K562 (cell line): Measurements from ENCODE around the gene ZC3H10. TPM values are rescaled to one million over a fixed set of nuclear protein-coding genes. Genes with fewer than 3 reads are reported as not detected.

ENCODE experiments used
- ARID3A ChIP-seq: IDR thresholded peaks from 2 replicates; pipeline ENCODE4 v1.6.1; 2012; ENCODE audit warnings: low read depth, low read length, improper control_type of control experiment, borderline replicate concordance
- C11orf30 ChIP-seq: fragments of 450-650 bp; IDR thresholded peaks from 2 replicates; pipeline ENCODE4 v1.6.1; 2016; ENCODE audit warnings: low read depth, mild to moderate bottlenecking
- CCNT2 ChIP-seq: IDR thresholded peaks from 2 replicates; pipeline ENCODE4 v1.6.1; 2011; ENCODE audit warnings: borderline replicate concordance, low read depth, mild to moderate bottlenecking, moderate library complexity, mixed read lengths, low read length; ENCODE audit not compliant: insufficient read length; ENCODE audit errors: extremely low read depth
- COPS2 ChIP-seq: fragments of 450-650 bp; conservative IDR thresholded peaks from 2 replicates; pipeline ENCODE4 v1.6.1; 2016; ENCODE audit warnings: mild to moderate bottlenecking, moderate library complexity
- CSDE1 ChIP-seq, 2 experiments: fragments of 450-650 bp; IDR thresholded peaks; 2 replicates each; pipeline ENCODE4 v1.6.1; 2016; ENCODE audit warnings: mild to moderate bottlenecking in 1 of 2
- HNRNPL ChIP-seq: fragments of 200-400 bp; formaldehyde crosslinking; IDR thresholded peaks from 2 replicates; pipeline ENCODE4 v1.6.1; 2017; ENCODE audit warnings: low read depth, mild to moderate bottlenecking, low read length
- NCOA6 ChIP-seq: fragments of 450-650 bp; IDR thresholded peaks from 2 replicates; pipeline ENCODE4 v1.6.1; 2017; ENCODE audit warnings: mild to moderate bottlenecking
- OTX1 ChIP-seq: fragments of 450-650 bp; formaldehyde crosslinking; IDR thresholded peaks from 2 replicates; pipeline ENCODE4 v1.4.0; 2022; ENCODE audit warnings: mild to moderate bottlenecking
- PCBP2 ChIP-seq: fragments of 200-400 bp; formaldehyde crosslinking; IDR thresholded peaks from 2 replicates; pipeline ENCODE4 v1.6.1; 2018; ENCODE audit warnings: low read length, low read depth, mild to moderate bottlenecking, moderate library complexity; ENCODE audit not compliant: poor library complexity, severe bottlenecking
- PHF20 ChIP-seq: fragments of 450-650 bp; IDR thresholded peaks from 2 replicates; pipeline ENCODE4 v1.6.1; 2018; ENCODE audit not compliant: partially characterized antibody
- PML ChIP-seq: IDR thresholded peaks from 2 replicates; pipeline ENCODE4 v1.6.1; 2012; ENCODE audit warnings: low read length, inconsistent platforms
- RAD51 ChIP-seq: fragments of 450-650 bp; IDR thresholded peaks from 2 replicates; pipeline ENCODE4 v1.7.1; 2016; ENCODE audit warnings: low read depth, mild to moderate bottlenecking, borderline replicate concordance
- RBBP5 ChIP-seq: fragments of 200-600 bp; sonication (generic); IDR thresholded peaks from 2 replicates; pipeline ENCODE4 v1.6.1; 2012; ENCODE audit warnings: borderline replicate concordance, mild to moderate bottlenecking, low read length, control low read depth, inconsistent platforms; ENCODE audit not compliant: insufficient read depth, poor library complexity, severe bottlenecking
- RBM39 ChIP-seq: fragments of 200-400 bp; formaldehyde crosslinking; optimal IDR thresholded peaks from 2 replicates; pipeline ENCODE3; 2018; ENCODE audit warnings: low read depth, low read length
- RFX1 ChIP-seq: fragments of 450-650 bp; IDR thresholded peaks from 2 replicates; pipeline ENCODE4 v1.6.1; 2016; ENCODE audit warnings: mild to moderate bottlenecking, moderate library complexity
- SAFB2 ChIP-seq: fragments of 200-400 bp; formaldehyde crosslinking; IDR thresholded peaks from 2 replicates; pipeline ENCODE4 v1.6.1; 2018; ENCODE audit warnings: borderline replicate concordance, low read length, low read depth, moderate library complexity; ENCODE audit not compliant: severe bottlenecking
- ZBED1 ChIP-seq: IDR thresholded peaks from 2 replicates; pipeline ENCODE4 v1.6.1; 2014
- ZNF75A ChIP-seq: fragments of 450-650 bp; formaldehyde crosslinking; IDR thresholded peaks from 2 replicates; pipeline ENCODE4 v1.4.0; 2020; ENCODE audit warnings: mild to moderate bottlenecking
- polyA plus RNA-seq, 8 experiments: library from polyadenylated mRNA; depleted of rRNA in 4 of 8; stranded (reverse) in 5 of 8; unstranded in 3 of 8; fragments of >200 nt; fragmentation: Nextera tagmentation in 2 of 8; fragmentation: Illumina TruSeq in 1 of 8; extraction: Ambion mirVana in 2 of 8; extraction: Trizol in 1 of 8; gene quantifications; 2 replicates each; pipeline versions ENCODE4 v1.2.1 to v1.2.3, GENCODE V29; 2011 to 2014; ENCODE audit warnings: inconsistent platforms in 1 of 8, missing spikeins in 1 of 8
- total RNA-seq, 7 experiments: library from RNA; depleted of rRNA in 6 of 7; stranded (reverse); fragments of >200 nt in 6 of 7; fragmentation: Illumina TruSeq in 2 of 7; extraction: Trizol in 2 of 7; gene quantifications; 2 replicates each; pipeline versions ENCODE4 v1.2.1 to v1.2.3, GENCODE V29; 2011 to 2021; ENCODE audit warnings: low replicate concordance in 1 of 7
- TF ChIP-seq, protein P1 (sequence below): sonication (generic); formaldehyde crosslinking; IDR thresholded peaks from 2 replicates; pipeline ENCODE4 v1.5.0; 2020; ENCODE audit warnings: missing genetic modification reagents
- TF ChIP-seq, protein P2 (sequence below): conservative IDR thresholded peaks from 2 replicates; pipeline ENCODE4 v1.6.1; 2011; ENCODE audit warnings: low read depth, mild to moderate bottlenecking, low read length; ENCODE audit not compliant: control insufficient read depth
- TF ChIP-seq, protein P3 (sequence below): fragments of 450-650 bp; formaldehyde crosslinking; IDR thresholded peaks from 2 replicates; pipeline ENCODE4 v1.4.0; 2022; ENCODE audit warnings: missing genetic modification characterization
- TF ChIP-seq, protein P4 (sequence below): sonication (generic); formaldehyde crosslinking; IDR thresholded peaks from 2 replicates; pipeline ENCODE4 v1.8.0; 2022; ENCODE audit warnings: missing genetic modification reagents, mild to moderate bottlenecking, moderate library complexity, borderline replicate concordance

The ZC3H10 gene
- total and polyA plus RNA-seq, 9 of the 15 experiments (the other 6 are each of a cell fraction or from before 2014, with no cell fraction given), result 0.31 to 4.1 (median 1.6) TPM

GRCh38 chr12:56104815-56105608 lies 13.1 kb upstream of the ZC3H10 start (continued):
- TF ChIP-seq, protein P1, sequence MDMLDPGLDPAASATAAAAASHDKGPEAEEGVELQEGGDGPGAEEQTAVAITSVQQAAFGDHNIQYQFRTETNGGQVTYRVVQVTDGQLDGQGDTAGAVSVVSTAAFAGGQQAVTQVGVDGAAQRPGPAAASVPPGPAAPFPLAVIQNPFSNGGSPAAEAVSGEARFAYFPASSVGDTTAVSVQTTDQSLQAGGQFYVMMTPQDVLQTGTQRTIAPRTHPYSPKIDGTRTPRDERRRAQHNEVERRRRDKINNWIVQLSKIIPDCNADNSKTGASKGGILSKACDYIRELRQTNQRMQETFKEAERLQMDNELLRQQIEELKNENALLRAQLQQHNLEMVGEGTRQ (CRISPR knock-in tag), result peak; percentile 51; the same call in 1 of the 2 replicates
- no peak for TF ChIP-seq HNRNPL
- peak; percentile 49 for TF ChIP-seq RBBP5
- TF ChIP-seq, protein P2, sequence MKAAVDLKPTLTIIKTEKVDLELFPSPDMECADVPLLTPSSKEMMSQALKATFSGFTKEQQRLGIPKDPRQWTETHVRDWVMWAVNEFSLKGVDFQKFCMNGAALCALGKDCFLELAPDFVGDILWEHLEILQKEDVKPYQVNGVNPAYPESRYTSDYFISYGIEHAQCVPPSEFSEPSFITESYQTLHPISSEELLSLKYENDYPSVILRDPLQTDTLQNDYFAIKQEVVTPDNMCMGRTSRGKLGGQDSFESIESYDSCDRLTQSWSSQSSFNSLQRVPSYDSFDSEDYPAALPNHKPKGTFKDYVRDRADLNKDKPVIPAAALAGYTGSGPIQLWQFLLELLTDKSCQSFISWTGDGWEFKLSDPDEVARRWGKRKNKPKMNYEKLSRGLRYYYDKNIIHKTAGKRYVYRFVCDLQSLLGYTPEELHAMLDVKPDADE, result peak; percentile 56; the same call in 1 of the 2 replicates
- no peak for TF ChIP-seq SAFB2
- TF ChIP-seq PML, result 0 out of 2 replicates have a peak, but pooled peaks have one; percentile 34
- peak; percentile 53; the same call in 1 of the 2 replicates for TF ChIP-seq RAD51
- peak; percentile 0; the same call in 1 of the 2 replicates for TF ChIP-seq ZBED1
- no peak for TF ChIP-seq NCOA6
- TF ChIP-seq, protein P3, sequence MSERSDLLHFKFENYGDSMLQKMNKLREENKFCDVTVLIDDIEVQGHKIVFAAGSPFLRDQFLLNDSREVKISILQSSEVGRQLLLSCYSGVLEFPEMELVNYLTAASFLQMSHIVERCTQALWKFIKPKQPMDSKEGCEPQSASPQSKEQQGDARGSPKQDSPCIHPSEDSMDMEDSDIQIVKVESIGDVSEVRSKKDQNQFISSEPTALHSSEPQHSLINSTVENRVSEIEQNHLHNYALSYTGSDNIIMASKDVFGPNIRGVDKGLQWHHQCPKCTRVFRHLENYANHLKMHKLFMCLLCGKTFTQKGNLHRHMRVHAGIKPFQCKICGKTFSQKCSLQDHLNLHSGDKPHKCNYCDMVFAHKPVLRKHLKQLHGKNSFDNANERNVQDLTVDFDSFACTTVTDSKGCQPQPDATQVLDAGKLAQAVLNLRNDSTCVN (CRISPR knock-in tag), result no peak
- TF ChIP-seq ZNF75A (CRISPR knock-in tag), result 0 out of 2 replicates have a peak, but pooled peaks have one; percentile 3
- TF ChIP-seq CSDE1 (IDR thresholded peaks at IDR 0.05), result no peak
- TF ChIP-seq C11orf30, result 0 out of 2 replicates have a peak, but pooled peaks have one; percentile 42
- TF ChIP-seq PCBP2, result no peak
- TF ChIP-seq RFX1, result no peak
- no peak for TF ChIP-seq ARID3A
- TF ChIP-seq PHF20, result peak; percentile 2
- TF ChIP-seq RBM39, result peak; percentile 88
- TF ChIP-seq, protein P4, sequence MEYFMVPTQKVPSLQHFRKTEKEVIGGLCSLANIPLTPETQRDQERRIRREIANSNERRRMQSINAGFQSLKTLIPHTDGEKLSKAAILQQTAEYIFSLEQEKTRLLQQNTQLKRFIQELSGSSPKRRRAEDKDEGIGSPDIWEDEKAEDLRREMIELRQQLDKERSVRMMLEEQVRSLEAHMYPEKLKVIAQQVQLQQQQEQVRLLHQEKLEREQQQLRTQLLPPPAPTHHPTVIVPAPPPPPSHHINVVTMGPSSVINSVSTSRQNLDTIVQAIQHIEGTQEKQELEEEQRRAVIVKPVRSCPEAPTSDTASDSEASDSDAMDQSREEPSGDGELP (CRISPR knock-in tag), result no peak
- peak; percentile 17 for TF ChIP-seq CCNT2
- no peak for TF ChIP-seq COPS2
- 0 out of 2 replicates have a peak, but pooled peaks have one; percentile 12 for TF ChIP-seq OTX1 (CRISPR knock-in tag)
